Measurements from ENCODE around the gene ATP11A.

ATP11A gene

DNA sequence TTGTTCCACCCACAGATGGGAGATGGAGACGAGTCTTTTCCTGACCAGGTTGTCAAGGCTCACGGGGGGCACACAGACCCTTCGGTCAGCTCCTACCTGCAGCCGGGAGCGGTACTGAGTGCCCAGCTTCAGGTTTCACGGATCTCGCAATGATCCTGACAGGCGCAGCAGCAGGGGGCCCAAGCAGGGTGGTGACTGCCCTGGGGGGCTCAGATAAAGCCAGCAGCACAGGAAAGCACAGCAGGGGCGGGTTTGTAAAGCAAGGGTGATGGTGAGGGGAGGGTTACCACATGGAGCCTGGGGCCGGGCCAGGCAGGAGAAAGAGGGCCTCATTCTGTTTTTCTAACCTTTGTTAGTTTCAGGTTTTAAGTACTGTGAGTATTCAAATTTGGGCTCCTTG lies 41.7 kb upstream of the ATP11A start:
- TF ChIP-seq CTCF (IDR thresholded peaks at IDR 0.05; ENCODE audit: low read length, missing control alignments): no peak
- H3K4me3 ChIP-seq (replicated peaks; ENCODE audit: low read depth, low read length): no peak overlapping the region
- DNase-seq (ENCODE audit: low read depth): no peak

DNA sequence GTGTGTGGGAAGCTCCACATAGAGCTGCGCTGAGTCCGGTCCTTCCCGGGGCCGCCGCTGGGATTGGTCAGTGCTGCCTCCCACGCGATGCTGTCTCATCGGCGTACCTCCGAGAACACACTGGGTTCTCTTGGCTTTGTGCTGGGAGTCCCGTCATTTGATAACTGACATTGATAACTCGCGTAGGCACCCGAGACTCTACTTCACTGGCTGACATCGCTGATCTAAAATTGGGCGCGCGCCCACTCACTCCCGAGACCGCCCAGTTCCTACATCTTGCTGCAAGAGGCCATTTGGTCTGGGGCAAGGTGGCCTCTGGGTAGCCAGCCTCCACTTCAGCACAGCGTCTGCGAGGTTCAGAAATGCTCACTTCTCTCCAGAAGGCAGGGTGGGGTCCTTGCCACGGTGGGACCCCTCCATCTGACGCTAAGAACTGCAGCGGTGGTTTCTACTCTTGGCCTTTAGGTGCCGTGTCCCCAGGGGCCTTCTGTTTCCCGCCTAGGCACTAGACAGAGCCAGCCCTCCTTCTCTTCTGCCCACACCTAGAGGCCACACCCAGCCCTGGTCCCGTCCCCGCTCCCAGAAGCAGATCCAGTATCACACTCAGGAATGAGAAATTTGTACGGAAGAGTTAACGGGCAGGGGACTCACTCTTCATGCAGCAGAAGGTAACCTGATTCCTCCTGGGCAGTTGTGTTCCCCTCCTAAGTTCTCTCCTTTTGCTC lies 40.7 kb upstream of the ATP11A start:
- no peak for DNase-seq (ENCODE audit: low read depth)
- H3K4me3 ChIP-seq (replicated peaks; ENCODE audit: low read depth, low read length): no peak overlapping the region
- no peak for TF ChIP-seq CTCF (IDR thresholded peaks at IDR 0.05; ENCODE audit: low read length, missing control alignments)

DNA sequence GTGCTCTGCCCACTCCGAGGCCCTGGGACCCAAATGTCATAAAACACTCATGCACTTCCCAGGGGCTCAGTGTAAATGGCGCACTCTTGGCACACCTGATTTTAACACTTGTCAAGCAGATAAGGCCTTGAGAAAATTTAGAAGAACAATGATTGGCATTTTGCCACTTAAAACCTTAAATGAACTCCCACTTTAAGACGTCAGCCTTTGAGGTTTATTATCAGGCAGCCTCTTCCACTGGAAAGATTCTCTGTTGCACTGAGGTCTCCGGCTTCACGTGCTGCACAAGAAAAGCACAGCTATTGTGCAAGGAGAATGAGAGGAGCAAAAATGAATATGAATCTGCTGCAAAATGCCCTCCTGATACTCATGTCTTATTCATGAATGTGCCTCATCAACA lies 38.5 kb upstream of the ATP11A start:
- TF ChIP-seq CTCF (IDR thresholded peaks at IDR 0.05; ENCODE audit: low read length, missing control alignments): no peak
- DNase-seq (ENCODE audit: low read depth): peak; percentile 79
- no peak overlapping the region for H3K4me3 ChIP-seq (replicated peaks; ENCODE audit: low read depth, low read length)

DNA sequence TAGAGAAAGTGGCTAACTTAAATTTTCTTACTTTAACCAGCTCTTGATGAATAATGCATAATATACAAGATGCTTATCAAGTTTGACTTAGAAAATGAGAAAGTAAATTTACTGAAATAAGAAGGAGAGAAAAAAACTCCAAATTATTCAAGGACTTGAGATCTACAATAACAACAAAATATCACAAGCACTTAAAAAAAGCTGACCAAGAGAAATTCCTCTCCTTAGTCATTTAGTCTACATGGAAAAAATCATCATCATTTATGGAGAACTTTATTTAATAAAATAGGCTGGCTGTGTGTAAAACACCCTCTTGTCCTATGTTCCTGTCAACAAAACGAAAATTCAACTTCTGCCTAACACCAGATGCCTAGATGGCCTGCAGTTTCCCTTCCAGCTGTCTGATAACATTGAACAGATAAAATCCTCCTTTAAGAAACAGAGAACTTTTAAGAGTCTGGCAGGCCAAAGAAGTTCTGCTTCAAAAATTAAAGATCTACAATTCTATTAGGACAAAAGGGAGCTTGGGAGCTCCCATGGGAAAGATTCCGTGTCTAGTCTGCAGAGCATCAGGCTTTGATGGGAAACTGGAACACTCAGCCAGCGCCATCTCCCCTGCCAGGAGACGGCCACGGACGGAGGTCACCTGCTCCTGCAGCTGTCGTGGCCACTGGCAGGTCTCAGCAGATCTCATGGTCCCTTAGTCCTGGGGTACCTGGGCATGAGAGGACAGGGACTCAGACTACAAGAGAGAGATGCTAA lies 37.9 kb upstream of the ATP11A start:
- TF ChIP-seq CTCF (IDR thresholded peaks at IDR 0.05; ENCODE audit: low read length, missing control alignments): no peak
- no peak for DNase-seq (ENCODE audit: low read depth)
- H3K4me3 ChIP-seq (replicated peaks; ENCODE audit: low read depth, low read length): no peak overlapping the region

DNA sequence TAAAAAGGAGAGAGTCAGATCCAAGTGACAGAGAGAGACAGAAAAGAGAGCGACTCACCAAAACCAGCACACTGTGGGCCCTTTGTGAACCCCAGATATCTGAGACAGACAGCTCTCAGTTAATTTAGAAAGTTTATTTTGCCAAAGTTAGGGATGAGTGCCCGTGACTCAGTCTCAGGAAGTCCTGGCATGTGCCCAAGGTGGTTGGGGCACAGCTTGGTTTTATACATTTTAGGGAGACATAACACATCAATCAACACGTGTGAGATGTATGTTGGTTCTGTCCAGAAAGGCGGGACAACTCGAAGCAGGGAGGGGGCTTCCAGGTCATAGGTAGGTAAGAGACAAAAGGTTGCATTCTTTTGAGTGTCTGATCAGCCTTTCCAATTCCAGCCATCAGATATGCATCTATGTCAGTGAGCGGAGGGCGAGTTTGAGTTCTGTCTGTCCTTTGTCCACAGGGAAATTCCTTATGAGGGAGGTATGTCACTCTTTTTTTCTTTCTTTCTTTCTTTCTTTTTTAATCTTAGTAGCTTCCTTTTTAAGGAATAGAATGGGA lies 37.2 kb upstream of the ATP11A start:
- no peak for TF ChIP-seq CTCF (IDR thresholded peaks at IDR 0.05; ENCODE audit: low read length, missing control alignments)
- no peak for DNase-seq (ENCODE audit: low read depth)
- no peak overlapping the region for H3K4me3 ChIP-seq (replicated peaks; ENCODE audit: low read depth, low read length)

GRCh38 chr13:112653071-112653470 lies 36.8 kb upstream of the ATP11A start:
- no peak for TF ChIP-seq CTCF (IDR thresholded peaks at IDR 0.05; ENCODE audit: low read length, missing control alignments)
- H3K4me3 ChIP-seq (replicated peaks; ENCODE audit: low read depth, low read length): no peak overlapping the region
- DNase-seq (ENCODE audit: low read depth): no peak

Measured in fibroblast of pulmonary artery (primary cell).